Activated CD8-positive, alpha-beta memory T cell treated with anti-CD3 and anti-CD28 coated beads, Interleukin-2, amount 50 U/mL, for 48 hours (primary cell): ENCODE results near the gene HIRA.
"Not testable (repeated sequence)": the region's sequence is repeated elsewhere in the genome, so short reads cannot be mapped to it uniquely, and the experiment has no call there.

Source experiments
- DNase-seq: peaks from one replicate; pipeline ENCODE4 v3.0.0-alpha.2; 2020

Gene HIRA

DNA sequence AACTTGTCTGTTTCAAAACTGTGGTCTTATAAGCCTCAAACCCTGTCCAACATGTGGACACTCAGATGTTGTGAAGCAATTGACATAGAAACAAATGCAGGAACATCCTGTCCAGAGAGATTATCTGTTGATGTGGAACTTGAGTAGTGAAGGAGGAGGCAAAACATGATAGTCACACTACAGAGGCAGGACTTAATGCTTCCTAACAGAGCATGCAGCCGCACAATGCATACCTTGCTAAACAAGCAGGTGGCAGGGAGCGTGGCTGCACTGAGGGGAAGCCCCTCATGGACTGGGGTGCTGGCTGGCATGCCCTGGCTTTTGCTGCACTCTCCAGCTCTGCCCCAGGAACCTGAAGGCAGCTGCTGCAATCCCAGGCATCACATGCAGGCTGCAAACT, 10.6 kb upstream of the HIRA start:
- DNase-seq: no peak

DNA sequence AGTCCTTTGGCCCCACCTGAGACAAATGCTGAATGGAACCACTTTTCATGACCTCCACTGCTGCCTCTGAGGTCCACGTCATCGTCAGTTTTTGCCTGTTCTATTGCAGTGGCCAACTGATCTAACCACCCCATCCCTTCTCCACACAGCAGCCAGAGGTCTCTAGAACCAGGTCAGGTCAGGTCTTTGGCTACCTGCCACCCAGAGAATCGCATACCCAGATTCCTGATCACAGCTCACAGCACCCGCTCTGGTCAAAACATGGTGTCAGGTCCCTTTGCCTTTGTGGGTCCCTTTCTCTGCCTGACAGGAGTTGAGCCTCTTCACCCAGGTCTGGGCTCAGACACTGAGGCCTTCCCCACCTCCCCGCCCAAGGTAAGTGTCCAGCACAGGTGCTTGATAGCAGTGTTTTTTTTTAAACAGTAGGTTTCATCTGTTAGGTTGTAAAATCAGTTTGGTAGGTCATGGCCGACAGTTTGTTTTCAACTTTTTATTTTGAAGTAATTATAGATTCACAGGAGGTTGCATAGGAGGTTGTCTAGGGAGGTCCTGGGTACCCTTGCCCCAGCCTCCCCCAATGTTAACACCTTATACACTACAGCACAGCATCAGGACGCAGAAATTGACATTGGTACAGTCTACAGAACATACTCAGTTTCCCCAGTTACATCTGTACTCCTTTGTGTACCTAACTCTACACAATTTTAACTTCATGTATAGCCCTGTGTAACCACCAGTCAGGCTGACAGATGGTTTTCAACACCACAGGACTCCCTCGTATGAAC, 9.1 kb upstream of the HIRA start:
- DNase-seq: no peak

GRCh38 chr22:19438298-19438697, 6.8 kb upstream of the HIRA start:
- DNase-seq: no peak

GRCh38 chr22:19436444-19437161, 5.1 kb upstream of the HIRA start:
- not testable (repeated sequence) for DNase-seq

DNA sequence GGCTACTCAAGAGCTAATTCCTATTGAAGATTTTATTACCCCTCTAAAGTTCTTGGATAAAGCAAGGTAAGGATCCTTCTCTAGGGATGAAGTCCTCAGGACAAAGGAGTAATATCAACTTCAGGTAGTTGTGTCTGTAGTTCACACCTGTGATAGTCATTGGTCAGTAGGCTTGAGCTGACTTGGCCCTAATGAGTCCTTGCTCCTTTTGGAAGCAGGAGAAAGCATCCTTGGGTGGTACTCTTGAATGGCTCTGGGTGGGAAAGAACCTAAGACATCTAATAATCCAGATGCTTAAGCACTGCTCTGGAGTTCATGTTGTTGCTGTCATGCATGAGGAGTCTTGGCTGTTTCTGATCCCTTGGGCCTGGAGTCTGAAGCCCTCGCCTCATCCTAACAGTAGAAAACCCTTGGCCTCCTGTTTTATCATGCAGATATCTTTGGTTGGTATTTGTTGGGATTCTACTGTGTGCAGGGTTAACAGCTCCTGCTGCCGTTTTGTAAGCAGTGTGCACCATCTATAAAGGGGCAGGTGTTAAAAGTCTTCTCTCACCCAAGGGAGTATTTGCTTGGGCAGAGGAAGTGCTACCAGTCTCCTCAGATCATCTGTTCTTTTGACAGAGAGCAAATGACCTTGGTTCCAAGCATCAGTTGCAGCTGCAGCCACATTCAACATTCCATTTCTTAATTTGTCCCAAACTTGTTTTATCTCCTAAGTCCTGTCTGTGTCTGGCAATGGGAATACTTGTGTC, 3.5 kb upstream of the HIRA start:
- no peak for DNase-seq

DNA sequence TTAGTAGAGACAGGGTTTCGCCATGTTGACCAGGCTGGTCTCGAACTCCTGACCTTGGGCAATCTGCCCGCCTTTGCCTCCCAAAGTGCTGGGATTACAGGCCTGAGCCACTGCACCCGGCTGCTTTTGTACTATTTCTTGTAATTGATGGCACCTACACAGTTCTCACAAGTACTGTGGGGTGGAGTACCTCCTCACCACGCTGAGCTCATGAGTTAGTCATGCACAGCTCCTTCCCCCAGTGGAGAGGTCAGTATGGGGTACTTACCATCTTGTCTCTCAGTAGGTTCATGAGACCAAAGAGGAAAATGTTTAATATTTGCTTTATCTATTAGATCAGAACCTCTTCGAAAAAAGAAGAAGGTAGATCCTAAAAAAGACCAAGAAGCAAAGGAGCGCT, 2.9 kb upstream of the HIRA start:
- no peak for DNase-seq

- DNase-seq: peak; percentile 95
Observed at GRCh38 chr22:19432133-19432851, 759 bp upstream of the HIRA start, which contains the start of gene MRPL40. MRPL40 (plus strand) TSS chr22:19432545; CDS start chr22:19432555, 10 bp downstream.

- DNase-seq: peak; percentile 71
Observed at GRCh38 chr22:19430890-19431541, 517 bp downstream of the HIRA start.

DNA sequence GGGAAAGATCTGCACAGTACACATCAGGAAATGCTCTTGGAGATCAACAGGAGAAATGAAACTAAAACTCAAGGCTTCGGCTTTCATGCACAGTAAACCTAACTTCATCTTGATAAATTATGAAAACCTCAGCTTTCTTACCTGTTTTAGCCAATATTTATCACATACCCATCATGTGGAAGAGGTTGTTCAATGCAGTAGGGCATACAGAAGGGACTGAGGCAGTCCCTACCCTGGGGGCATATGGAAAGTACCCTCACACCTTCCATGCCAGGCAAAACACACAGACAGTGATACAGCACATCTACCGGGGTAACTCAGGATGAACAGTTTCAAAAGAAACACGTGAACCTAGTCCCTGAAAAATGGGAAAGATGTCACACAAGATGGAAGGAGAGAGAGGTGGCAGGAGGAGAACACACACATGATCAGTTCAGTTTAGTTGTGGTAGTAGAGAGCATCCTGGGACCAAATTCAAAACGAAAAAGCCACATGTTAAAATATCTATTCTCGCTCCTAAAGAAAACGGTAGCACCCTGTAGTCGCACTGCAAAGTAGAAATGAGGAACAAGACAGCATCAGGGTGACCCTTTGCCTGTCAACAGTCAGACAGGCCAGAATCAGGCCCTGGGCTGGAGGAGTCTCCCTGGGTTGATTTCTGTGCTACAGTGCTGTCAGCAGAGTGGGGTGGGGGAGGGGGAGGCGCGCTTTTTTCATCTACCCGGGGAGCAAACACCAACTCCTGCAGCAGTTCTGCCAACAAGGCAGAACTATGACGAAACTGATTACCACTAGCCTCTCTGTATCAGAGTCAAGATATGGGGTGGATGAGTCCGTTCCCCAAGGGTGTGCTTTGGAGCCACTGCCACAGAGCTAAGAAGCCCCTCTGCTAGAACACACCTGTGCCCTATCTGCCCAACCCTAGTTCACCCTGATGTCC, 1.3 kb downstream of the HIRA start:
- peak; percentile 67 for DNase-seq

- DNase-seq: no peak
Observed at GRCh38 chr22:19424186-19424500, 7.4 kb downstream of the HIRA start.

- no peak for DNase-seq
Observed at GRCh38 chr22:19422440-19423301, 8.9 kb downstream of the HIRA start.

GRCh38 chr22:19420321-19420720, 11.2 kb downstream of the HIRA start:
- DNase-seq: no peak

DNA sequence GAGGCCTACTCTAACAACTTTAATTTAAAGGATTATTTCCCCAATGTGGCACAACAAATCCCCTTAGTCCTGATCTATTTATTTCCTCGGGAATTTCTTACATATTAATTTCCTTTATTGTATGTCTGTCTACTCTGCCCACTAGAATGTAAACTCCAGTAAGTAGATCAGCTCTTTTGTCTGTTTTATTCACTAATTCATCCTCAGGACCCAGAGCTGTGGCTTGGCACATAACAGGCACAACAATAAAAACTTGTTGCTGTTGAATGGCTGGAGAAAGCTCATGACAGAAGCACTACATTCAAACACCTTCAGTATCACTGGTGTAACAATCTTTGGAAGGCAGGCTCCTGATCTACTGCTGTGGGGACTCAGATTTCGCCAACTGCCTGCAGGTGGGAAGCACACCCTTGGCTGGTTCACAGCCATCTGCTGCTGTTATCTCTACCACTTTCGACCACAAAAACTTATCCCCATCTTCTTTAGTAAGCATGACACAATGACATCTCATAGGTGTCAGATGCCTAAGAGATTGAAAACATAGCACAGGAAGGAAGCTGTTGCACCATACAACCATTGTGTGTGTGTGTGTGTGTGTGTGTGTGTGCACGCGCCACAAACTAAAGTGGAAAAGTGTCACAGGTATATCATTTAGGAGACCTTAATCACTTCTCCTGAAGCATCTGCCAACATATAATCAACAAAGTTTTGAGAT, 11.9 kb downstream of the HIRA start:
- DNase-seq: peak; percentile 65

GRCh38 chr22:19419086-19419463, 12.5 kb downstream of the HIRA start:
- no peak for DNase-seq

DNA sequence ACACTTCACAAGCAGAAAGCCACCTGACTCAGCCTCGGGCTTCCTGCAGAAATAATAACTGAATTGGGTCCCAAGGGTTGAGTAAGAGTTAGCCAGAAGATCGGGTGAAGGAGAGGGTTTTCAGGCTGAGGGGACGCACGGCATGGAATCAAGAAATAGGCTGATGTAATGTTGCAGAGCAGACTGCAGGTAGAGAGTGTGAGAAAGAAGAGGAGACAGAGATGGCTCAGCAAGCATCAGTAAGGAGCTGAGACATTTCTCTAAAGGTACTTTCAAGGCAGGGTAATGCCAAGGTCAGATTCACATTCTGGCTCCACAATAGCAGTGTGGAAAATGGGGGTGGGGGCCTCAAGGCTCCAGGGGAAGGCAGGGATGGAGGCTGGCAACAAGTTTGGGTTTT, 18.6 kb downstream of the HIRA start:
- DNase-seq: no peak

- no peak for DNase-seq
Observed at GRCh38 chr22:19412478-19412877, 19.1 kb downstream of the HIRA start.

GRCh38 chr22:19411690-19412045, 19.9 kb downstream of the HIRA start:
- DNase-seq: no peak

DNA sequence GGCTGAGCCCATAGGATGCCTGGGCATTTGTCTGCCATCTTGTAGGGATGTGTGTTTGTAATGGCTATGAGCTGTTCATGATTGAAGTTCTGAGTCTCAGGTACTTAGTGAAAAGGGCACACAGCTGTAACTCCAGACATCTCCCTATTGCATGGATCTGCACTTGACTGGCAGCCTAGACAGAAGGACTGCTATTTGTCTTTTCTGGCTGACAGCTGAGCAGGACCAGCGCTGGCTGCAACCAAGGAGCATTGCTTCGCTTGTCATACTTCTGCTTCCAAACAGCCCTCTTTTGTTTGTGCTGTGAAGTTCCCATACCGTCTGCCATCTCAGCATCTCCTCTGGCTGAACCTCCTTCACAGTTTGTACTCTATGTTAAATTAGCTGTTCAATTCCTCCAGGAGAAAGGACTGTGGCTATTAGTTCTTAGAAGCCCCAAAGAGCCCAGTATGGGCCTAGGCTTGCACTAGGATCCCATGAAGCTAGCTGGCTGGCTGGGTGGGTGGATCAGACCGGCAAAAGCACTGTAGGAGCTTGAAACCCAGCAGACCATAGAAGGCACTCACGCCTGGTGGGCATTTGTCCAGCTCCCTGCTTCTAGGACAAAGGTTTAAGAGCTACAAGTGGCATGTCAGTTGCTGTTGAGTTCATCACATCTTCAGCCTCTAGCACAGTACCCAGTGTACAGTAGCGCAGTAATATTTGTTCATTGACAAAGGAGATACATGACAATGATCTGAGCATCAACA, 20.4 kb downstream of the HIRA start:
- DNase-seq: no peak
